GM18909 (cell line): ENCODE data around the gene C7orf57.
A peak's percentile ranks its signal among the peaks of the same experiment; 100 is the strongest.

Source experiments
- ATAC-seq: cut with Tn5 transposase; IDR thresholded peaks from one replicate; pipeline ENCODE4 v1.9.1; 2021; ENCODE audit warnings: mild to moderate bottlenecking; ENCODE audit not compliant: unreplicated experiment, poor library complexity

The C7orf57 gene

DNA sequence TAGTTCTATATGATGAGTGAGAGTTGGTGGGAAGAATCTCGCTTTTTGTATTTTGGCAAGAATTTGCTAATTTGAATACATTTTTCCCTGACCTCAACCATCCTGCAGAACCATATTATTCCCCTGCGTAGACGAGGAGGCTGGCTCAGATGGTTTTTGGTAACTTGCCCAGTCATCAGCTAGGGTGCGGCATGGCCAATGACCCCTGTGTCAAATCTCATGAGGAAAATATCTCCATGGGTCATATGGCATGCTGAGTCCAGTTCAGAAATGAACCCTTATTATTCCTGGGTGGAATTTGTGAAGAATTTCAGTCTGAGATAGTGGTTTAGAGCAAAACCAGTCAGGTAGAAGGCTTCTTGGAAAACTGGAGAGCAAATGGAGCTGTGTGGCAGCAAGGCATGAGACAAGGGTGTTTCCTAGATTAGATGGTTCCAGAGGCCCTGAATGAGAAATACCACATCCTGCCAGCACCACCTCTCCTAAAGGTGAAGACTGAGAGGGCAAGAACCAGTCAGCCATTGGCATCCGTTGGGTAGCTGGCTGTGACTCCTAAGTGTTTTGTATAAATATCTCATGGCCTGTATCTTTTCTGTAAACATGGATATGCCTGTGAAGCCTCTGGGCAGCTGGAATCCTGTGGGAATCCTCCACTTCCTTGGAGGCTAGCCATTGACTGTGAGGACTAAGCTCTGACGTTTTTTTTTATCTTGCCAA lies 47.9 kb downstream of the C7orf57 start:
- ATAC-seq, result no peak

- peak; percentile 69 for ATAC-seq
These were observed 49.5 kb downstream of the C7orf57 start for GRCh38 chr7:48084727-48085432.

DNA sequence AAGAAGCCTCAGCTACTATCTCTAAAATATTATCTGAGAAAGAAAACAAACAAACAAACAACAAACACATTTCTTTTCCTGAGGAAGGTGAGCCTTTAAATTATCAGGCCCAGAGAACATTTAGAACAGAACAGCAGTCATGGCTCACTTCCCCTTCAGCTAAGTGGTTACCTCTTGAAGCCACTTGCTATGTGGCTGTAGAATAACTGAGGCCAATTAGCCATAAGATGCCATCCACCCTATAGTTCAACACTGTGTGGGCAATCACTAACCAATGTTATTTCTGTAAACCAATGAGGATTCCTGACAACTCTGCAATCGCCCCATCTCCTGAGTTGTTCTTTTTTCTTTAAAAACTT lies 50.1 kb downstream of the C7orf57 start:
- peak; percentile 15 for ATAC-seq

GRCh38 chr7:48085942-48086341 lies 50.6 kb downstream of the C7orf57 start:
- no peak for ATAC-seq

DNA sequence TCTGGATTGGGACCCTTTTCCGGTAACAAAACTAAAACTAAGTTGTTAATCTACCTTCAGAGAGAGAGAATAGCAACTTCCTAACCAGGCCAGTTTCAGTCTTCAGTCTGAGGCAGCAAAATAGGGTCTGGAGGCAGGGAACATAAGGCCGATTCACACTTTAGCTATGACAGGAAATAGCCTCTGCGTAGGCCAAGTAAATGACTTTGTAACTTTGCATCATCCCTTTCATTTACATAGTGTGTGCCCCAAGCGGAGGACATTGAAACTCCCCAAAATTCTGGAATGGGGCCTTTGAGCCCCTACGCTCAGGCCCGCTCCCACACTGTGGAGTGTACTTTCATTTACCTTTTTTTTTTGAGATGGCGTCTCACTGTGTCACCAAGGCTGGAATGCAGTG lies 52.0 kb downstream of the C7orf57 start:
- peak; percentile 19 for ATAC-seq

- ATAC-seq, result peak; percentile 67
These were observed 53.3 kb downstream of the C7orf57 start for GRCh38 chr7:48088559-48089045.

DNA sequence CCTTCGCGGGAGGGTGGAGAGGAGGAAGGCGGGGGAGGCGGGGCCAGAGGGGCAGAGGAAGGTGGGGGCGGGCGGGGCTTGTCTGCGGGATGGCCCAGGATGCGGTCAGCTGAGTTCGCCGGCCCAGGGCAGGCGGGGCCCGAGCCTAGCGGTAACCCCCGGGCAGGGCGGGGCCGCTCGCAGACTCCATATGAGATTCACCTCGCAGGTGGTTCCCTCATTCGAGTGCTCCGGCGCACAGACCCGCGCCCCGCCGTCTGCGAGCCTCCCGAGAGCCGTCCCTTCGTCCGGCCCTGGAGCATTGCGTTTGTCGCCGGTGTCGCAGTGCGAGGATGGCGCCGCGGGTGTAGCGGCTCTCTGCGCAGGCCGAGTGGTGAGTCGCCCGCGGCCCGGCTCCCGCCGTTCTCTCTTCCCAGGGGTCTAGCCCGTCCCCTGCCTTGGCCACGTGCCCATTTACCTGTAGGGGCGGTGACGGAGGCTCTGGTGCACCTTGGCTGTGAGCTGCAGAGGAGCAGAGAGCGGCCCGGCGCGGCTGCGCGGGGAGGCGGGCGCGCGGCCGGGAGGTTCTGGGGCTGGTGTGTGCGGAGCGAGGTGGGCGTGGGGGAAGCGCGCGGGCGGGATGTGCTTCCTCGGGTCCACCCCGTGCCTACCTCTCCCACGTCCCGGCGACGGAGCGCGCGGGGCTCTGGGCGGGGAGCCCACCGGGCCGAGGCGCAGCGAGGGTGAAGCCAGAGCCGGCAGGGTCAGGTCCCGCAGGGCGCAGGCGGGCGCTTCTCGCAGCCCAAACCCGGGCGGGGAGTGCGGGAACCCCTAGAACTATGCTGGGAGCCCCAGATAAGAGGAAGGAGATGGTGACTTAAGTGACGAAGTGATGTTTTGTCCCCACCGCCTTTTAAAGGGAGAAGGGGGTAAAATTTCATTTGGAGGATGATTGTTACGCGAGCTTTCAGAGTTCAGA lies 54.0 kb downstream of the C7orf57 start, which contains the start of gene UPP1:
UPP1 (plus strand) TSS at position 220 of the 958 bp plus-strand sequence. CDS start 5,519 bp downstream, outside the sequence.
- ATAC-seq, result peak; percentile 58

DNA sequence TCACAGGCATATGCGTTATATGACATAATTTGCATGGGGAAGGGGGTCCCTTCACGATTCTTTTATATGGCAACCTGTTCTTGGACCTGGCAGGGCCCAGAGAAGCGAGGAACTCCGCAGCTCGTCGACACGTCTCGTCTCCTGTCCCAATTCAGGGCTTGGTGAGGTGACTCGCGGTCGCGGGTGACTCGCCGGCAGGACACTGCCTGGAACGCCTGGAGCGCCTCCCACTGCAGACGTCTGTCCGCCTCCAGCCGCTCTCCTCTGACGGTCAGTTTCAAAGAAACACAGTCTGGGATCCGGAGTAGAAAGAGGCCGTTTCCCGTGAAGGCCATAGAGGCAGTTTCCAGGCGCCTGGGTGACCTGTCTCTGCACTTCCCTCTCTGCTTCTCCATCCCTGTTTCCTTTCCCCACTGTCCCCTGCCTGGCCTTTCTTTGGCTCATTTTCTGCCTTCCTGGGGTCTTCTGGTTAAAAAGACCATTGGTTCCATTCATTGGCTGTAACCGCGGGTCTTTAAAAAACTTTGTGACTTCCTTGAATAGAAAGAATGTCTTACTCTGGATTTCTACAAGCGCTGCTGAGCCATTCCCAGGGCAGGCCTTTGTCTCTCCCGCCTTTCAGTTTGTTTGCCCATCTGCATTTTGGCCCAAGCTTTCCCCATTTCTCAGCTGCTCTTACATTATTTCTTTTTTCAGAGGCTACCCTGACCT lies 54.9 kb downstream of the C7orf57 start:
- ATAC-seq, result no peak

DNA sequence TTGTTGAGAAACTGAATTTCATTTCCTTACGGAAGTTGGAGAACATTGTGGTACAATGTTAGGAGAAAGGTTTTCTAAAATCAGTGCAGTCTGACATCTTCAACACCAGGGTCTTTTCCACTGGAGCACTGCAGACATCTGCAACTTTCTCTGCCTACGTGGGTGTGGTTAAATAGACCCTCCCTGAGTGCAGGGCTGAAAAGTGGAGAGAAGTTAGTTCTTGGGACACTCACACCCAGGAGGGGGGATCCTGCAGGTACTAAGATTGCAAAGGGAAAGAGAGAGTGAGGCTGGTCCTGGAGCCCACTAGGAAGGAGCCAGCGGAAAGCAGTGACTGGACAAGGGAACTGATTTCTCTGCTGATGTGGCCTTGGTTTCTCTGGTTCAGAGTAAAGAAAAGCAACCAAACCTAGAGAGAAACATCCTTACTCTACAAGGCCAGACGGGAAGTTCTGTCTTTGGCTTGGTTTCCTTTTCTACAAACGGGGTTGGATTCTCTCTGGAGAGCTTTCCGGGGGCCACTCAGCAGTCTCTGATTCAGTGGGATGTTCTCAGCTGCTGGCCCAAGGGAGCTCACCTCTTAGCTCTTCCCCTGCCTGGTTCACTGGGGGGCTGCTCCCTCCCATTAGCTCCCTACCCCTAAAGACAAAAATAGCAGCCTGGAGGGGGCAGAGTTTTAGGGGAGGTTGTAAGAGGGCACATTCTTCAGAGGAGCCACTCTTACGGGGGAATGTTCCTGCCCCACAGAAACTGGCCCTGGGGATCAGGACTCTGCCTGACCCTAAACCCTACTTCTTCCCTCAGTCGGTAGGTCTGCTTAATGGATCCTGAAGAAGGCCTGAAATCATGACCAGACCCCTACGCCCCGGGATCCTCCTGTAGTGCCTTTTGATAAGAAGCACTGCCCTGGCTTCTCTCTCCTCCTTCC lies 56.4 kb downstream of the C7orf57 start:
- no peak for ATAC-seq

DNA sequence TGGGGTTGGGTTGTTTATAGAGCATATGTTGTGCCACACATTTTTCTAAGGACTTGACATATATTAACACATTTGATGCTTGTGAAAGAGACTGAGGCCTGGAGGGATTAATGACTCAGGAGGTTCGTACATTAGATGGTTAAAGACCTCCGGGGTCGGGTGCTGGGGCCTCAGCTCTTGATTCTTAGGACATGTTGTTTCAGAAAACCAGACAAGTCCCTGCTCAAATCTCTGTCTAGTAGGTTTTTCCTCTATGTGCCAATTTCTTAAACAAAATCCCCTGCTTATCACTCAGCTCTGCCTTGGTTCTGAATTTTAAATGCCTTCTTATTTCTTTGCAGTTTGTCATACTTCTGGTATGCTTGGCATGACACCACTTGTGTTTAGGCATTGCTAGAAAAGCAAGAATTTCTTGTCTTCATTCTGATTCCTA lies 59.5 kb downstream of the C7orf57 start:
- no peak for ATAC-seq

- ATAC-seq, result no peak
These were observed 60.9 kb downstream of the C7orf57 start for GRCh38 chr7:48096273-48096672.

DNA sequence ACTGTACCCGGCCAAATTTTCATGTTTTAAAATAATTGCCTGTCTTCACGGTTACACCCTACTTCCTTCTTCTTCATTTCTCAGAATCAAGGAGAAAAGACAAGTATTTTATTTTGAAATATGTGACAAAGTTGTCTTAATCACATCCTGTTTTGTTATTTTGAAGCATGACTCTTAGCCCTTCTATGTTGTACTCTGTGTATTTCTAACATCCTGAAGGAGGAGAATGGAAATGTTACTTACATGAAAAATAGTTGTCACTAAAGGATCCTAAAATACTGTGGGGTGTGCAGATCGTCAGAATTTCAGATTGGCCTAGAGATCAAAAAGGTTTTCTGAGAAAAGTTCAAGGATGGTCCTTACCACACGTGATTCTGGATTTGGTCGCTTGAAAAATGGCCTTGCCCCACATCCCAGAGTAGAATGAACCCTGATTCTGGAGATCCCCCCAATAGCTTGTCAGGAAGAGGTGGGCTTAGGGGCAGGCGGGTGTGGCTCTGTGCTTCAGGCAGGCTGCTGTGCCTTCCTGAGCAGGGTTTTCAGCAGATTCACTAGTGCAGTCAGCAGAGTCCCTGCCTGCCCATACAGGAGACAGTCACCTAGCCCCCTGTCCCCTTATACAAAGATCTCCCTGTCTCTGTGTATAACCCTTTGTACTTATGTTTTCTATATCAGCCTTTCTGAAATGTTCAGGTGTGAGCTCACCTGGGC lies 62.3 kb downstream of the C7orf57 start:
- ATAC-seq, result no peak

DNA sequence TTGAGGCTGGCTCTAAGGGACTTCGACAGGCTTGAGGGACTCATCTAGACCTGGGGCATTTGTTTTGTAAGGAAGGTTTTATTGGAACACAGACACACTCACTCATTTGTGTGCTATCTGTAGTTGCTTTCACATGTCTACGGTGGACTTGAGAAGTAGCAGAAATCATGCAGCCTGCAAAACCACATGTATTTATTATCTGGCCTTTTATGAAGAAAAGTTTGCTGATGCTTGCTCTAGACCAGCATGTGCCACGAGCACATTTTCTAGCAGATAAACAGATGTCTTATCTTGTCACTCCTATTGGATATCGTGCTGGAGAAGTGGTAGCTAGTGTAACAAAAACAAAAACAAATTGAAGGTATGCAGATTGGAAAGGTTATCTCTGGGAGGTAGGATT lies 63.5 kb downstream of the C7orf57 start:
- ATAC-seq, result no peak

DNA sequence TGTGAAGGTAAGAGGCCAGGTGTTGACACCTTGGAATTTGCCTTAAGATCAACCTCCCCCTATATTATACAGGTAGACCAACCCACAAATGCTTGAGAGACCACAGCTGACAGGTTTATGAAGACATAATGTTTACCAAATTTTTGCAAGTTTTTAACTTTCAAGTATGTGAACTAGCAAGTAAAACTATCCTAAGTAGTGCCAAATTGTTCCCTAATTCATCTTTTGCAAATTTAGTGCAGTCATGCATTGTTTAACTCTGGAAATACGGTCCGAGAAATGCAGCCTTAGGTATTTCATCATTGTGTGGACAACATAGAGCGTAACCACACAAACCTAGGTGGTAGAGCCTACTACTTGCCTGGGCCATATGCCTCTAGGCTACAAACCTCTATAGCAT lies 64.4 kb downstream of the C7orf57 start:
- ATAC-seq, result no peak

GRCh38 chr7:48101352-48101751 lies 66.0 kb downstream of the C7orf57 start:
- no peak for ATAC-seq

DNA sequence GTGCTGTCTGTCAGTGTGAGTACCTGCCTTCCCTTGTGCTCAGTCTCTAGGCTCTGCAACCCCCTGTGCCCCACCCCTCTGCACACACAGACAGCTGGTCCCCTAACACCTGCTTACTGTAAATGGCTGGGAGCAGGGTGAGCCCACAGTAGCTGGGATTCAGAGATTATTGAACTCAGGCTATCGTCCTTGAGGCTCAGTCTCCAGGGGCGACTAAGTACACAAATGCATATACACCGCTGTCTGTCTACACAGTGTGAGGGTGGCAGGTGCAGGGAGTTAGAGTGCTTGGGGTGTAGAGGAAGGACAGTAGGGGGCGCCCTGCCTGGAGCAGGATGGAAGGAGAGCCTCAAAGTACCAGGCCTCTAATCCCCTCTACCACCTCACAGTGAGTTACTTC lies 66.6 kb downstream of the C7orf57 start:
- ATAC-seq, result no peak

GRCh38 chr7:48102530-48102929 lies 67.2 kb downstream of the C7orf57 start:
- no peak for ATAC-seq

GRCh38 chr7:48105045-48105444 lies 69.7 kb downstream of the C7orf57 start:
- ATAC-seq, result no peak
